Breast epithelium (tissue), 4 donors: ENCODE results near the gene CENPU. TPM values are rescaled to one million over a fixed set of nuclear protein-coding genes. Genes with fewer than 3 reads are reported as not detected.

ENCODE experiments used
- DNase-seq, 2 donors: peaks; one replicate each; pipeline ENCODE4 v3.0.0-alpha.2; 2019; ENCODE audit warnings: low spot score in 2 of 2
- H3K27ac ChIP-seq, 2 donors: fragments of 200-600 bp; sonication (generic) in 1 of 2; one replicate each; pipeline ENCODE4 v1.5.1; 2016 to 2019; ENCODE audit warnings: mild to moderate bottlenecking in 1 of 2
- H3K27me3 ChIP-seq, 2 donors: fragments of 200-600 bp; sonication (generic) in 1 of 2; one replicate each; pipeline versions ENCODE4 v1.5.1 to v1.6.0; 2017 to 2019; ENCODE audit warnings: control low read depth in 1 of 2, mild to moderate bottlenecking in 1 of 2
- H3K36me3 ChIP-seq: fragments of 200-600 bp; one replicate; pipeline ENCODE4 v1.5.1; 2019
- H3K4me1 ChIP-seq, 2 donors: fragments of 200-600 bp; sonication (generic); one replicate each; pipeline ENCODE4 v1.5.1; 2016 to 2019; ENCODE audit warnings: control low read depth in 1 of 2
- H3K4me3 ChIP-seq, 3 donors: fragments of 200-600 bp; sonication (generic); 1 replicate in 2 of 3; 2 replicates in 1 of 3; pipeline ENCODE4 v1.5.1; 2016 to 2019; ENCODE audit warnings: mild to moderate bottlenecking in 3 of 3, moderate library complexity in 2 of 3
- H3K9me3 ChIP-seq, 2 donors: fragments of 200-600 bp; sonication (generic) in 1 of 2; one replicate each; pipeline ENCODE4 v1.5.1; 2016 to 2019; ENCODE audit warnings: control low read depth in 1 of 2
- POLR2A ChIP-seq: fragments of 450-650 bp; IDR thresholded peaks from one replicate; pipeline ENCODE4 v1.6.1; 2016; ENCODE audit warnings: antibody characterized with exemption, mild to moderate bottlenecking, moderate library complexity
- POLR2AphosphoS5 ChIP-seq, 3 donors: sonication (generic); formaldehyde crosslinking; IDR thresholded peaks; one replicate each; pipeline ENCODE4 v1.6.1; 2017; ENCODE audit warnings: antibody characterized with exemption in 3 of 3
- intact Hi-C: fragments of 100-400 bp; cut with DNase I; formaldehyde crosslinking; loops from one replicate; pipeline ENCODE4 v1.15.1; 2023; ENCODE audit warnings: low total_unique reads
- total RNA-seq, 3 donors: library from RNA; depleted of rRNA; stranded (reverse); fragments of >200 nt; gene quantifications; one replicate each; pipeline ENCODE4 v1.1.0, GENCODE V29; 2016
- TF ChIP-seq, protein P1 (sequence below), 3 donors: fragments of 450-650 bp; IDR thresholded peaks; one replicate each; pipeline ENCODE4 v1.5.1; 2016 to 2017; ENCODE audit warnings: antibody characterized with exemption in 3 of 3, mild to moderate bottlenecking in 3 of 3, moderate library complexity in 3 of 3

The CENPU gene
- total RNA-seq, 3 donors from 2014 or later: 2.2 to 4.3 (median 2.6) TPM

DNA sequence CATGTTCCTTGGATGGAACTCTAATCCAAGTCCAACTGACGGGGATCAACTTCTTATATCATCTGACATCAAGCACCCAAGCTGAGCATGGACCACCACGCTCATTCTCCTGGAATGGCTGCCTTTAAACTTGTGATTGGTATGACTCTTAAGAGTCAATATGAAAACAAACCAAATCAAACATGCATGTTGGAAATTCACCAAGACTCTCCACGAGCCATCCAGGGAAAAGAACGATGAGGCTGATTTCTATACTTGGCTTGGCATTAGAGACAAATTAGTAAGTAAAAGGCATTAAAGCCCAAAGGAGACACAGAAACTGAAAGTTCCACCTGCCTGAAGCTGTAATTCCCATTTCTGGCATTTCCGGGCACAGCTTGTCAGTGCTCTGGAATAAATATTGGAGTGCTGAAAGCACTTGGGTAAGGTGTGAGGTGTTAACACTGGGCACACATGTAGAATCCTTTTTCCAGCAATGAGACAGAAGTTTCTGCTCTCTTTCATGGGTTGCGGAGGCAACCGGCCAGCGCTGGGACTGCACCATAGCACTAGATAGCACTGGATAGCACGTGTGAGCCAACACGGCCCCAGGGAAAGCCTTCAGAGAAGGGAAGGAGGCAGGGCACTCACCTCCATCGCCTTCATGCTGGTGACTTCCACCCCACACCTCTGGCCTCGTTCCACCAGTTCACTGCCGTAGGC is 42.1 kb upstream of the CENPU start:
- intact Hi-C loops: no loop called here
- Histone ChIP-seq H3K4me3 (no peak overlapping the region), H3K9me3 (no peaks in the 10 kb centered on the region), H3K27me3 (no peaks in the 10 kb centered on the region), H3K4me1 (no peaks in the 10 kb centered on the region), H3K27ac (no peak overlapping the region), H3K36me3 (no peaks in the 10 kb centered on the region)
- TF ChIP-seq POLR2A (no peak), POLR2AphosphoS5 (IDR thresholded peaks at IDR 0.05) (no peak)
- TF ChIP-seq, protein P1, sequence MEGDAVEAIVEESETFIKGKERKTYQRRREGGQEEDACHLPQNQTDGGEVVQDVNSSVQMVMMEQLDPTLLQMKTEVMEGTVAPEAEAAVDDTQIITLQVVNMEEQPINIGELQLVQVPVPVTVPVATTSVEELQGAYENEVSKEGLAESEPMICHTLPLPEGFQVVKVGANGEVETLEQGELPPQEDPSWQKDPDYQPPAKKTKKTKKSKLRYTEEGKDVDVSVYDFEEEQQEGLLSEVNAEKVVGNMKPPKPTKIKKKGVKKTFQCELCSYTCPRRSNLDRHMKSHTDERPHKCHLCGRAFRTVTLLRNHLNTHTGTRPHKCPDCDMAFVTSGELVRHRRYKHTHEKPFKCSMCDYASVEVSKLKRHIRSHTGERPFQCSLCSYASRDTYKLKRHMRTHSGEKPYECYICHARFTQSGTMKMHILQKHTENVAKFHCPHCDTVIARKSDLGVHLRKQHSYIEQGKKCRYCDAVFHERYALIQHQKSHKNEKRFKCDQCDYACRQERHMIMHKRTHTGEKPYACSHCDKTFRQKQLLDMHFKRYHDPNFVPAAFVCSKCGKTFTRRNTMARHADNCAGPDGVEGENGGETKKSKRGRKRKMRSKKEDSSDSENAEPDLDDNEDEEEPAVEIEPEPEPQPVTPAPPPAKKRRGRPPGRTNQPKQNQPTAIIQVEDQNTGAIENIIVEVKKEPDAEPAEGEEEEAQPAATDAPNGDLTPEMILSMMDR (IDR thresholded peaks at IDR 0.05): no peak
- DNase-seq: no peak

DNA sequence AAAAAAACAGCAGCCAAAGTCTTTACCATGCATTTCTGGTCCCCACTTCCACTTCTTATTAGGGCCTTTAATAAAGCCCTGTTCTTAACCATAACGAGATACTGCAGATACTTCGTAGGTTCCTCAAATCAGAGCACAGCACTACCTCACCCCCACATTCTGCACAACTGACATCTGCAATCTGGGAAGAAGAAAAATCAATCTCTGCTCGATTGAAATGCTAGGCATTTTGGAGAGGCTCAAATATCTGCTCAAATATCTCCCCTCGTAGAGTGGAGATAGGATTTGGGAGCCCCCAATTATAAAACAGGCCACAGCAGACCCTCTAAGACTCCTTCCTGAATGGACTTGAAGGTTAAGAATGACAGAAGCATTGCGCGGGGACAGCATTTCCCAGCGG is 40.3 kb upstream of the CENPU start:
- Histone ChIP-seq H3K27me3 (no peaks in the 10 kb centered on the region), H3K4me1 (no peaks in the 10 kb centered on the region), H3K36me3 (no peaks in the 10 kb centered on the region), H3K4me3 (no peak overlapping the region), H3K27ac (no peak overlapping the region), H3K9me3 (no peaks in the 10 kb centered on the region)
- no peak for DNase-seq
- intact Hi-C loops: no loop called here
- no peak for TF ChIP-seq POLR2AphosphoS5 (IDR thresholded peaks at IDR 0.05)
- no peak for TF ChIP-seq POLR2A

DNA sequence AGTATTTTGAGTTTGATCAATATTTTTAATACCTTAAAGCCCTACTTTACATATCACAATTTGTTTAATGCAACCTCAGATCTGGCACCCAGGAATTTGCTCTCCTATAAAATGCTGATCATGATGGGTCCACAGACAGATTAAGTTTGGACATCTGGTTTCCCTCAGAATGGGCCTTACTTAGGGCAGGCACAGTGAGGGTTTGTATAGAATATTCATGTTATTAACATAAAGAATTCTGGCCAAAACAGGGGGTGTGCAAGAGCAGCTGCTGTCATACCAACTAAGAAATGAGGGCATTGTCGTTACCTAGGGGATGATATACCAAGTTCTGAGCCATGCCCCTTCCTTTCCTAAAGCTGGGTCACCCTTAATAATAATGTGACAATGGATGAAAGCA is 37.5 kb upstream of the CENPU start:
- Histone ChIP-seq H3K27me3 (no peaks in the 10 kb centered on the region), H3K9me3 (no peaks in the 10 kb centered on the region), H3K4me3 (no peak overlapping the region), H3K27ac (no peak overlapping the region), H3K4me1 (no peaks in the 10 kb centered on the region), H3K36me3 (no peaks in the 10 kb centered on the region)
- intact Hi-C loops: no loop called here
- DNase-seq: no peak
- no peak for TF ChIP-seq POLR2AphosphoS5 (IDR thresholded peaks at IDR 0.05)
- TF ChIP-seq, protein P1 (IDR thresholded peaks at IDR 0.05): no peak
- TF ChIP-seq POLR2A: no peak

DNA sequence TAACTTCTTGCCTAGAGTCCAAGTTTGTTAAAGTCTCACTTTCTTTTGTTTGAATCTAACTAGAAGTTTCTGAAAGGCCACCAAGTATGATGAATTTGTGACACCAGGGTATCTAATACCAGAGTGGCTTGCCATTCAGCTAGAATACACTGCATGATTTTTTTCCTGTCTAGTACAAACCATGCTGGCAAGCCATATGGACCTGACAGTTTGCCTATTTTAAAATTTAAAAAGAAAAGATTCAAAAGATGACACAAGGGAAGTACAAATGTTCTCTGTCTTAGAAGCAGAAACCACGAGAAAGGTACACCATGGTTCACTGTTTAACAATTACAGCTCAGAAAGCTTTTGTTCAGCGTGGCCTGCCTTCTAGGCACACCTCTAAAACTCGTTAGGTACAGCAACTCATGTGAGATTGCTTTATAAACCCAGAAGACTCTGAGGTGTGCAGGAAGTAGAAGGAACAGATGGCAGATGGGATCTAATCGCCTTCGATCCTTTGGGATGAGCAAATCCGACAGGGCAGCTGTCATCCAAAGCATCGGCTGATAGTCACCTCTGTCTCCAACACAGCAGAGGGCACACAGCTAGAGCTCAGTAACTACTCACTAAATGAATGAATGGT is 35.4 kb upstream of the CENPU start:
- no peaks in the 10 kb centered on the region for H3K27me3 ChIP-seq
- no peaks in the 10 kb centered on the region for H3K36me3 ChIP-seq
- no peaks in the 10 kb centered on the region for H3K9me3 ChIP-seq
- no peaks in the 10 kb centered on the region for H3K4me1 ChIP-seq
- H3K4me3 ChIP-seq: no peak overlapping the region
- no peak overlapping the region for H3K27ac ChIP-seq
- intact Hi-C loops: no loop called here
- no peak for TF ChIP-seq POLR2A
- DNase-seq: no peak

DNA sequence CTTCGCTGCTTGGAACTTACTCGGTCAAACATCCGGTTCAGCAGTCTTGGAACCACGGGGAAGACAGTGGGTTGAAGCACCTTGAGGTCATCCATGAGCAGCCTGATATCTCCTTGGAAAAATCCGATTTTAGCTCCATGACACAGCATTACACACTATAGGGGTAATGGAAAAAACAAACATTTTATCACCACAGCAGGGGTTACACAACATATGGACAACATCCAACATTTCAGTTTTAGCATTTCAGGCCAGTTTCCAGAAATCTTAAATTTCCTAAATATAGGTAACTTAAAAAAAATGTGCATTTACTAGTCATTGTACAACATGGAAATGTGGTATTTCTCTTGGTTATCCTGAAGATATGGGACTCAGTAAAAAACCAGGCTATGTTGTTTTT is 34.4 kb upstream of the CENPU start:
- H3K36me3 ChIP-seq: no peaks in the 10 kb centered on the region
- H3K4me3 ChIP-seq: no peak overlapping the region
- intact Hi-C loops: no loop called here
- H3K27me3 ChIP-seq: no peaks in the 10 kb centered on the region
- H3K27ac ChIP-seq: no peak overlapping the region
- no peaks in the 10 kb centered on the region for H3K4me1 ChIP-seq
- TF ChIP-seq, protein P1 (IDR thresholded peaks at IDR 0.05): no peak
- TF ChIP-seq POLR2A: no peak
- no peak for TF ChIP-seq POLR2AphosphoS5 (IDR thresholded peaks at IDR 0.05)
- H3K9me3 ChIP-seq: no peaks in the 10 kb centered on the region
- DNase-seq: no peak

DNA sequence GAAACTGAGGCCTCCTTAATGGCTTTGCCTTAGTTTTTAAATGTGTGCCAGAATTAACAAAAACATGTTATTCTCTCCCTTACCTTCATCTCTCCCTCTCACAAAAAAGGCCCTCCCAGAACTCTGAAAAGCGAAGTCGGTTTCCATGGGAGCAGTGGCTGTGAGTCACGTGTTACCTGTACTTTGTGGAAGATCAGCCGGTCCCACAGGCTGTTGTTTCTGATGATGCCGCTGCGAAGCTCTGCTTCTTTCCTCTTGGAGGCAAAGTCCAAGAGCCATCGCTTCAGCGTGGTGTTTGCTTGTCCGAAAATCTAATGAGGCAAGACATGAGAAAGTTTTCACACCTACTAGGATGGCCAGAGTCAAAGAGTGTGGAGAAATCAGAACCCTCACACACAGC is 32.5 kb upstream of the CENPU start:
- H3K27me3 ChIP-seq: no peaks in the 10 kb centered on the region
- H3K4me1 ChIP-seq: no peaks in the 10 kb centered on the region
- TF ChIP-seq, protein P1 (IDR thresholded peaks at IDR 0.05): no peak
- TF ChIP-seq POLR2AphosphoS5 (IDR thresholded peaks at IDR 0.05) (no peak), POLR2A (no peak)
- no peak overlapping the region for H3K27ac ChIP-seq
- H3K9me3 ChIP-seq: no peaks in the 10 kb centered on the region
- no peak for DNase-seq
- no peak overlapping the region for H3K4me3 ChIP-seq
- intact Hi-C loops: no loop called here
- no peaks in the 10 kb centered on the region for H3K36me3 ChIP-seq
